K562 (cell line): ENCODE data around the gene KNCN. TPM values are rescaled to one million over a fixed set of nuclear protein-coding genes. Genes with fewer than 3 reads are reported as not detected.

ENCODE experiments used
- ETV5 ChIP-seq: sonication (generic); formaldehyde crosslinking; IDR thresholded peaks from 2 replicates; pipeline ENCODE4 v1.4.0; 2020; ENCODE audit warnings: low read depth, mild to moderate bottlenecking, missing genetic modification reagents
- MCM3 ChIP-seq: fragments of 450-650 bp; IDR thresholded peaks from 2 replicates; pipeline ENCODE4 v1.6.1; 2016
- RAD21 ChIP-seq, 2 experiments: fragments of 250-450 bp in 1 of 2; fragments of 450-650 bp in 1 of 2; sonication (Bioruptor Pico) in 1 of 2; formaldehyde crosslinking in 1 of 2; IDR thresholded peaks in 1 of 2; conservative IDR thresholded peaks in 1 of 2; 2 replicates each; pipeline versions ENCODE4 v1.4.0 to v1.8.0; 2020 to 2022; ENCODE audit warnings: mild to moderate bottlenecking in 2 of 2, moderate library complexity in 1 of 2
- XRCC3 ChIP-seq: fragments of 450-650 bp; IDR thresholded peaks from 2 replicates; pipeline ENCODE4 v1.6.1; 2017; ENCODE audit warnings: mild to moderate bottlenecking, moderate library complexity
- ZNF133 ChIP-seq: fragments of 250-450 bp; sonication (Bioruptor Pico); IDR thresholded peaks from 2 replicates; pipeline ENCODE4 v1.4.0; 2020; ENCODE audit warnings: mild to moderate bottlenecking
- ZNF197 ChIP-seq: fragments of 200-800 bp; sonication (Bioruptor generic); IDR thresholded peaks from 2 replicates; pipeline ENCODE4 v1.6.1; 2016; ENCODE audit warnings: low read depth, missing genetic modification characterization, missing compliant biosample characterization
- ZNF232 ChIP-seq: sonication (generic); formaldehyde crosslinking; IDR thresholded peaks from 2 replicates; pipeline ENCODE4 v1.8.0; 2022; ENCODE audit warnings: mild to moderate bottlenecking, missing genetic modification reagents
- ZNF277 ChIP-seq: fragments of 250-450 bp; sonication (Bioruptor Pico); IDR thresholded peaks from 2 replicates; pipeline ENCODE4 v1.8.0; 2022; ENCODE audit warnings: inconsistent platforms, mild to moderate bottlenecking, moderate library complexity, borderline replicate concordance
- polyA plus RNA-seq, 8 experiments: library from polyadenylated mRNA; depleted of rRNA in 4 of 8; stranded (reverse) in 5 of 8; unstranded in 3 of 8; fragments of >200 nt; fragmentation: Nextera tagmentation in 2 of 8; fragmentation: Illumina TruSeq in 1 of 8; extraction: Ambion mirVana in 2 of 8; extraction: Trizol in 1 of 8; gene quantifications; 2 replicates each; pipeline versions ENCODE4 v1.2.1 to v1.2.3, GENCODE V29; 2011 to 2014; ENCODE audit warnings: inconsistent platforms in 1 of 8, missing spikeins in 1 of 8
- total RNA-seq, 7 experiments: library from RNA; depleted of rRNA in 6 of 7; stranded (reverse); fragments of >200 nt in 6 of 7; fragmentation: Illumina TruSeq in 2 of 7; extraction: Trizol in 2 of 7; gene quantifications; 2 replicates each; pipeline versions ENCODE4 v1.2.1 to v1.2.3, GENCODE V29; 2011 to 2021; ENCODE audit warnings: low replicate concordance in 1 of 7
- TF ChIP-seq, protein P1 (sequence below): fragments of 450-650 bp; IDR thresholded peaks from 2 replicates; pipeline ENCODE4 v1.6.1; 2017; ENCODE audit warnings: antibody characterized with exemption, mild to moderate bottlenecking
- TF ChIP-seq, protein P2 (sequence below): sonication (generic); formaldehyde crosslinking; IDR thresholded peaks from 2 replicates; pipeline ENCODE4 v1.8.0; 2022; ENCODE audit warnings: mild to moderate bottlenecking, missing genetic modification reagents, borderline replicate concordance
- TF ChIP-seq, protein P3 (sequence below), 2 experiments: IDR thresholded peaks in 1 of 2; conservative IDR thresholded peaks in 1 of 2; 2 replicates each; pipeline ENCODE4 v1.6.1; 2016; ENCODE audit warnings: low read depth in 2 of 2, mild to moderate bottlenecking in 1 of 2, missing compliant biosample characterization in 1 of 2, missing genetic modification characterization in 1 of 2, moderate library complexity in 1 of 2
- TF ChIP-seq, protein P4 (sequence below): fragments of 450-650 bp; formaldehyde crosslinking; IDR thresholded peaks from 2 replicates; pipeline ENCODE4 v1.4.0; 2020; ENCODE audit warnings: mild to moderate bottlenecking, mixed read lengths

KNCN gene
- total and polyA plus RNA-seq, 9 of the 15 experiments (the other 6 are each of a cell fraction or from before 2014, with no cell fraction given), result not detected

- TF ChIP-seq, protein P1, sequence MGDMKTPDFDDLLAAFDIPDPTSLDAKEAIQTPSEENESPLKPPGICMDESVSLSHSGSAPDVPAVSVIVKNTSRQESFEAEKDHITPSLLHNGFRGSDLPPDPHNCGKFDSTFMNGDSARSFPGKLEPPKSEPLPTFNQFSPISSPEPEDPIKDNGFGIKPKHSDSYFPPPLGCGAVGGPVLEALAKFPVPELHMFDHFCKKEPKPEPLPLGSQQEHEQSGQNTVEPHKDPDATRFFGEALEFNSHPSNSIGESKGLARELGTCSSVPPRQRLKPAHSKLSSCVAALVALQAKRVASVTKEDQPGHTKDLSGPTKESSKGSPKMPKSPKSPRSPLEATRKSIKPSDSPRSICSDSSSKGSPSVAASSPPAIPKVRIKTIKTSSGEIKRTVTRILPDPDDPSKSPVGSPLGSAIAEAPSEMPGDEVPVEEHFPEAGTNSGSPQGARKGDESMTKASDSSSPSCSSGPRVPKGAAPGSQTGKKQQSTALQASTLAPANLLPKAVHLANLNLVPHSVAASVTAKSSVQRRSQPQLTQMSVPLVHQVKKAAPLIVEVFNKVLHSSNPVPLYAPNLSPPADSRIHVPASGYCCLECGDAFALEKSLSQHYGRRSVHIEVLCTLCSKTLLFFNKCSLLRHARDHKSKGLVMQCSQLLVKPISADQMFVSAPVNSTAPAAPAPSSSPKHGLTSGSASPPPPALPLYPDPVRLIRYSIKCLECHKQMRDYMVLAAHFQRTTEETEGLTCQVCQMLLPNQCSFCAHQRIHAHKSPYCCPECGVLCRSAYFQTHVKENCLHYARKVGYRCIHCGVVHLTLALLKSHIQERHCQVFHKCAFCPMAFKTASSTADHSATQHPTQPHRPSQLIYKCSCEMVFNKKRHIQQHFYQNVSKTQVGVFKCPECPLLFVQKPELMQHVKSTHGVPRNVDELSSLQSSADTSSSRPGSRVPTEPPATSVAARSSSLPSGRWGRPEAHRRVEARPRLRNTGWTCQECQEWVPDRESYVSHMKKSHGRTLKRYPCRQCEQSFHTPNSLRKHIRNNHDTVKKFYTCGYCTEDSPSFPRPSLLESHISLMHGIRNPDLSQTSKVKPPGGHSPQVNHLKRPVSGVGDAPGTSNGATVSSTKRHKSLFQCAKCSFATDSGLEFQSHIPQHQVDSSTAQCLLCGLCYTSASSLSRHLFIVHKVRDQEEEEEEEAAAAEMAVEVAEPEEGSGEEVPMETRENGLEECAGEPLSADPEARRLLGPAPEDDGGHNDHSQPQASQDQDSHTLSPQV, result peak; percentile 85
- TF ChIP-seq, protein P2, sequence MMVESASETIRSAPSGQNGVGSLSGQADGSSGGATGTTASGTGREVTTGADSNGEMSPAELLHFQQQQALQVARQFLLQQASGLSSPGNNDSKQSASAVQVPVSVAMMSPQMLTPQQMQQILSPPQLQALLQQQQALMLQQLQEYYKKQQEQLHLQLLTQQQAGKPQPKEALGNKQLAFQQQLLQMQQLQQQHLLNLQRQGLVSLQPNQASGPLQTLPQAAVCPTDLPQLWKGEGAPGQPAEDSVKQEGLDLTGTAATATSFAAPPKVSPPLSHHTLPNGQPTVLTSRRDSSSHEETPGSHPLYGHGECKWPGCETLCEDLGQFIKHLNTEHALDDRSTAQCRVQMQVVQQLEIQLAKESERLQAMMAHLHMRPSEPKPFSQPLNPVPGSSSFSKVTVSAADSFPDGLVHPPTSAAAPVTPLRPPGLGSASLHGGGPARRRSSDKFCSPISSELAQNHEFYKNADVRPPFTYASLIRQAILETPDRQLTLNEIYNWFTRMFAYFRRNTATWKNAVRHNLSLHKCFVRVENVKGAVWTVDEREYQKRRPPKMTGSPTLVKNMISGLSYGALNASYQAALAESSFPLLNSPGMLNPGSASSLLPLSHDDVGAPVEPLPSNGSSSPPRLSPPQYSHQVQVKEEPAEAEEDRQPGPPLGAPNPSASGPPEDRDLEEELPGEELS (CRISPR knock-in tag), result no peak
- TF ChIP-seq MCM3 (no peak), ZNF197 (CRISPR knock-in tag) (no peak), ZNF277 (CRISPR knock-in tag) (no peak), RAD21 (CRISPR knock-in tag; conservative IDR thresholded peaks at IDR 0.05 in 1 of 2, IDR thresholded peaks at IDR 0.05 in 1 of 2) (0 out of 4 replicates have a peak, but pooled peaks of 1 of the 2 experiments have one; percentile 2), ETV5 (CRISPR knock-in tag) (0 out of 2 replicates have a peak, but pooled peaks have one; percentile 56), ZNF133 (CRISPR knock-in tag) (no peak), XRCC3 (no peak), ZNF232 (no peak)
- TF ChIP-seq, protein P3, sequence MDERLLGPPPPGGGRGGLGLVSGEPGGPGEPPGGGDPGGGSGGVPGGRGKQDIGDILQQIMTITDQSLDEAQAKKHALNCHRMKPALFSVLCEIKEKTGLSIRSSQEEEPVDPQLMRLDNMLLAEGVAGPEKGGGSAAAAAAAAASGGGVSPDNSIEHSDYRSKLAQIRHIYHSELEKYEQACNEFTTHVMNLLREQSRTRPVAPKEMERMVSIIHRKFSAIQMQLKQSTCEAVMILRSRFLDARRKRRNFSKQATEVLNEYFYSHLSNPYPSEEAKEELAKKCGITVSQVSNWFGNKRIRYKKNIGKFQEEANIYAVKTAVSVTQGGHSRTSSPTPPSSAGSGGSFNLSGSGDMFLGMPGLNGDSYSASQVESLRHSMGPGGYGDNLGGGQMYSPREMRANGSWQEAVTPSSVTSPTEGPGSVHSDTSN (CRISPR knock-in tag; IDR thresholded peaks at IDR 0.05; ENCODE audit: low read depth), result no peak
- TF ChIP-seq, protein P3 (tag; conservative IDR thresholded peaks at IDR 0.05; ENCODE audit: low read depth), result 0 out of 2 replicates have a peak, but pooled peaks have one; percentile 12
- TF ChIP-seq, protein P4, sequence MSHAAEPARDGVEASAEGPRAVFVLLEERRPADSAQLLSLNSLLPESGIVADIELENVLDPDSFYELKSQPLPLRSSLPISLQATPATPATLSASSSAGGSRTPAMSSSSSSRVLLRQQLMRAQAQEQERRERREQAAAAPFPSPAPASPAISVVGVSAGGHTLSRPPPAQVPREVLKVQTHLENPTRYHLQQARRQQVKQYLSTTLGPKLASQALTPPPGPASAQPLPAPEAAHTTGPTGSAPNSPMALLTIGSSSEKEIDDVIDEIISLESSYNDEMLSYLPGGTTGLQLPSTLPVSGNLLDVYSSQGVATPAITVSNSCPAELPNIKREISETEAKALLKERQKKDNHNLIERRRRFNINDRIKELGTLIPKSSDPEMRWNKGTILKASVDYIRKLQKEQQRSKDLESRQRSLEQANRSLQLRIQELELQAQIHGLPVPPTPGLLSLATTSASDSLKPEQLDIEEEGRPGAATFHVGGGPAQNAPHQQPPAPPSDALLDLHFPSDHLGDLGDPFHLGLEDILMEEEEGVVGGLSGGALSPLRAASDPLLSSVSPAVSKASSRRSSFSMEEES, result no peak
Measured at GRCh38 chr1:46526691-46527291, 24.7 kb downstream of the KNCN start (continued).
